Stimulated activated memory B cell treated with anti-CD40 and anti-IgM and Interleukin-4, amounts not matched to agents 10 μg/mL and 1 μg/mL and 100 μg/mL, for 72 hours (primary cell): ENCODE data around the gene CERS4.
"Not testable (repeated sequence)": the region's sequence is repeated elsewhere in the genome, so short reads cannot be mapped to it uniquely, and the experiment has no call there.

Experiments used
- ATAC-seq: fragments of 150-1000 bp; cut with Tn5 transposase; 2 replicates; pipeline ENCODE4 v1.10.0; 2021
- H3K27ac Mint-ChIP-seq: one replicate; pipeline ENCODE4 v1.8.0; 2022; ENCODE audit warnings: mild to moderate bottlenecking, mixed read lengths
- H3K27me3 Mint-ChIP-seq: one replicate; pipeline ENCODE4 v1.8.0; 2022; ENCODE audit warnings: mixed read lengths
- H3K36me3 Mint-ChIP-seq: one replicate; pipeline ENCODE4 v1.8.0; 2022; ENCODE audit warnings: mixed read lengths
- H3K4me1 Mint-ChIP-seq: one replicate; pipeline ENCODE4 v1.8.0; 2022; ENCODE audit warnings: mixed read lengths
- H3K4me3 Mint-ChIP-seq: one replicate; pipeline ENCODE4 v1.8.0; 2022; ENCODE audit warnings: mild to moderate bottlenecking, moderate library complexity, mixed read lengths
- H3K9me3 Mint-ChIP-seq: one replicate; pipeline ENCODE4 v1.8.0; 2022; ENCODE audit warnings: mixed read lengths

Gene CERS4

GRCh38 chr19:8259922-8260247 lies 50.7 kb downstream of the CERS4 start:
- Mint-ChIP-seq H3K4me1 (peaks cover 6% of the 10 kb centered on the region), H3K36me3 (peaks cover 55% of the 10 kb centered on the region), H3K4me3 (no peak overlapping the region), H3K27me3 (no peaks in the 10 kb centered on the region), H3K27ac (peak overlapping the region; percentile 22), H3K9me3 (no peaks in the 10 kb centered on the region)
- ATAC-seq = no peak

GRCh38 chr19:8261347-8261746 lies 52.2 kb downstream of the CERS4 start:
- no peak overlapping the region for H3K4me3 Mint-ChIP-seq
- H3K27ac Mint-ChIP-seq = no peak overlapping the region
- peaks cover 46% of the 10 kb centered on the region for H3K36me3 Mint-ChIP-seq
- H3K27me3 Mint-ChIP-seq = no peaks in the 10 kb centered on the region
- ATAC-seq = no peak
- H3K4me1 Mint-ChIP-seq = peaks cover 6% of the 10 kb centered on the region
- H3K9me3 Mint-ChIP-seq = no peaks in the 10 kb centered on the region

- peaks cover 42% of the 10 kb centered on the region for H3K36me3 Mint-ChIP-seq
- ATAC-seq = no peak
- no peak overlapping the region for H3K4me3 Mint-ChIP-seq
- no peaks in the 10 kb centered on the region for H3K9me3 Mint-ChIP-seq
- H3K27ac Mint-ChIP-seq = no peak overlapping the region
- H3K27me3 Mint-ChIP-seq = no peaks in the 10 kb centered on the region
- H3K4me1 Mint-ChIP-seq = peaks cover 6% of the 10 kb centered on the region
Observed at GRCh38 chr19:8261881-8262280, 52.7 kb downstream of the CERS4 start.

GRCh38 chr19:8262431-8262830 lies 53.3 kb downstream of the CERS4 start:
- Mint-ChIP-seq H3K4me1 (peaks cover 6% of the 10 kb centered on the region), H3K27me3 (no peaks in the 10 kb centered on the region), H3K36me3 (peaks cover 36% of the 10 kb centered on the region), H3K27ac (no peak overlapping the region), H3K4me3 (no peak overlapping the region), H3K9me3 (no peaks in the 10 kb centered on the region)
- no peak for ATAC-seq

- Mint-ChIP-seq H3K4me1 (peaks cover 20% of the 10 kb centered on the region), H3K36me3 (peaks cover 20% of the 10 kb centered on the region)
- not testable (repeated sequence) for H3K27ac Mint-ChIP-seq, H3K9me3 Mint-ChIP-seq, H3K4me3 Mint-ChIP-seq, H3K27me3 Mint-ChIP-seq, ATAC-seq
Observed at GRCh38 chr19:8264248-8264647, 55.1 kb downstream of the CERS4 start.

GRCh38 chr19:8265872-8266271 lies 56.7 kb downstream of the CERS4 start:
- ATAC-seq = no peak

GRCh38 chr19:8269724-8270123 lies 60.6 kb downstream of the CERS4 start:
- Mint-ChIP-seq H3K9me3 (no peaks in the 10 kb centered on the region), H3K36me3 (no peaks in the 10 kb centered on the region), H3K4me1 (peaks cover 28% of the 10 kb centered on the region), H3K27me3 (no peaks in the 10 kb centered on the region), H3K4me3 (peak overlapping the region; percentile 79), H3K27ac (peak overlapping the region; percentile 89)
- no peak for ATAC-seq

More at GRCh38 chr19:8265872-8266271, 56.7 kb downstream of the CERS4 start:
- Mint-ChIP-seq H3K4me3 (no peak overlapping the region), H3K27ac (no peak overlapping the region), H3K27me3 (no peaks in the 10 kb centered on the region), H3K4me1 (peaks cover 28% of the 10 kb centered on the region), H3K36me3 (peaks cover 10% of the 10 kb centered on the region), H3K9me3 (no peaks in the 10 kb centered on the region)

- not testable (repeated sequence) for ATAC-seq, H3K4me3 Mint-ChIP-seq, H3K27ac Mint-ChIP-seq, H3K36me3 Mint-ChIP-seq, H3K27me3 Mint-ChIP-seq, H3K4me1 Mint-ChIP-seq, H3K9me3 Mint-ChIP-seq
Observed at GRCh38 chr19:8276508-8276907, 67.3 kb downstream of the CERS4 start.

GRCh38 chr19:8291337-8291736 lies 82.2 kb downstream of the CERS4 start:
- H3K36me3 Mint-ChIP-seq, H3K27ac Mint-ChIP-seq, H3K4me1 Mint-ChIP-seq, H3K27me3 Mint-ChIP-seq, ATAC-seq, H3K4me3 Mint-ChIP-seq, H3K9me3 Mint-ChIP-seq: not testable (repeated sequence)

- Mint-ChIP-seq H3K27ac (no peak overlapping the region), H3K4me1 (peaks cover 14% of the 10 kb centered on the region), H3K36me3 (peaks cover 25% of the 10 kb centered on the region), H3K4me3 (no peak overlapping the region), H3K27me3 (no peaks in the 10 kb centered on the region), H3K9me3 (no peaks in the 10 kb centered on the region)
- ATAC-seq = no peak
Observed at GRCh38 chr19:8302357-8302691, 93.2 kb downstream of the CERS4 start.

GRCh38 chr19:8302734-8303133 lies 93.6 kb downstream of the CERS4 start:
- H3K9me3 Mint-ChIP-seq = no peaks in the 10 kb centered on the region
- H3K36me3 Mint-ChIP-seq = peaks cover 25% of the 10 kb centered on the region
- peaks cover 18% of the 10 kb centered on the region for H3K4me1 Mint-ChIP-seq
- no peak for ATAC-seq
- H3K27me3 Mint-ChIP-seq = no peaks in the 10 kb centered on the region
- no peak overlapping the region for H3K4me3 Mint-ChIP-seq
- H3K27ac Mint-ChIP-seq = no peak overlapping the region

- H3K36me3 Mint-ChIP-seq = peaks cover 34% of the 10 kb centered on the region
- no peaks in the 10 kb centered on the region for H3K27me3 Mint-ChIP-seq
- H3K27ac Mint-ChIP-seq = no peak overlapping the region
- H3K9me3 Mint-ChIP-seq = no peaks in the 10 kb centered on the region
- H3K4me1 Mint-ChIP-seq = peaks cover 39% of the 10 kb centered on the region
- no peak for ATAC-seq
- H3K4me3 Mint-ChIP-seq = no peak overlapping the region
Observed at GRCh38 chr19:8304841-8305621, 95.9 kb downstream of the CERS4 start.

GRCh38 chr19:8305798-8306197 lies 96.6 kb downstream of the CERS4 start:
- Mint-ChIP-seq H3K27me3 (no peaks in the 10 kb centered on the region), H3K27ac (no peak overlapping the region), H3K36me3 (peaks cover 41% of the 10 kb centered on the region), H3K4me3 (no peak overlapping the region), H3K9me3 (no peaks in the 10 kb centered on the region), H3K4me1 (peaks cover 40% of the 10 kb centered on the region)
- ATAC-seq = no peak

GRCh38 chr19:8306235-8307054 lies 97.3 kb downstream of the CERS4 start:
- H3K27me3 Mint-ChIP-seq = no peaks in the 10 kb centered on the region
- peak overlapping the region; percentile 85 for H3K4me3 Mint-ChIP-seq
- H3K27ac Mint-ChIP-seq = peak overlapping the region; percentile 76
- peaks cover 40% of the 10 kb centered on the region for H3K4me1 Mint-ChIP-seq
- no peaks in the 10 kb centered on the region for H3K9me3 Mint-ChIP-seq
- peaks cover 47% of the 10 kb centered on the region for H3K36me3 Mint-ChIP-seq
- no peak for ATAC-seq

GRCh38 chr19:8307400-8307964 lies 98.3 kb downstream of the CERS4 start:
- Mint-ChIP-seq H3K4me1 (peaks cover 40% of the 10 kb centered on the region), H3K9me3 (no peaks in the 10 kb centered on the region), H3K27ac (peak overlapping the region; percentile 76), H3K4me3 (peak overlapping the region; percentile 85), H3K27me3 (no peaks in the 10 kb centered on the region), H3K36me3 (peaks cover 48% of the 10 kb centered on the region)
- no peak for ATAC-seq
